Embryonic facial prominence (tissue), 1 donor: Measurements from ENCODE around the gene SCRT2.
"Not testable (repeated sequence)": the region's sequence is repeated elsewhere in the genome, so short reads cannot be mapped to it uniquely, and the experiment has no call there.

Experiments used
- DNase-seq: peaks from one replicate; pipeline ENCODE4 v3.0.0-alpha.2; 2016; ENCODE audit errors: extremely low spot score

SCRT2 gene

DNA sequence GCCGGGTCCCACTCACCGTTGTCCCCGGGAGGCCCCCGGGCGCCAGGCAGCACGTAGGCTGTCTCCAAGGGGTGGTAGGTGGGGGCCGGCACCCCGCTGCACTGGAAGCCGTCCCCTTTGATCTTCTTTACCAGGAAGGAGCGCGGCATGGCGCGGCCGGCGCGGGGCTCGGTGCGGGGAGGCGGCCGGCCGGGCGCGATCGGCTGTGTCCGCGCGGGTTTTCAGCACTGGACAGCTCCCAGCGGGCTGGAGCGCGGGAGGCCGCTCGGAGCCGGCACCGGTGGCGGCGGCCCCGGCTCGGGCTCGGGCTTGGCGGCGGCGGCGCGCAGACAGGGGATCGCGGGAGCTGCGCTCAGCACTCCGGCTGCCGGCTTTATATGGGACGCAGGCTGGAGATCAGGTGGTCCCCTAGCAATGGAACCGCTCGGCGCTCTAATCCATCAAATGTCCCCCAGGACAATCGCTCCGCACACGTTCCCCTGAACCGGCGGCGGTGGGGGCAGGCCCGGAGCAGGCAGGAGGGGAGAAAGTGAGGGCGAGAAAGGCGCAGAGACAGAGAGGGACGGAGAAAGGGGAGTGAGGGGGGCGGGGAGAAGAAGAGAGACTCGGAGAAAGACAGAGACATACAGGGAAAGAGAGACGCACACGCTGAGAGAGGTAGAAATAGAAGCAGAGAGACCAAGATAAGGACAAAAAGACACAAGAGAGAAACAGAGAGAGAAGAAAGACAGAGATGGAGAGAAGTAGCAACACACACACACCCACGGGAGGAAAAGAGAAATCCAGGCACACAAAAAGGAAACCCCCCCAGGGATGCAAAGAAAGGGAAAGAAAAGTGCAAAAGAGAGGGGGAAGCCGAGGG is at the start of gene SCRT2:
TSS of gene SCRT2 (minus strand) at position 350 of the 862 bp plus-strand sequence. CDS start at position 149, 201 bp downstream.
- peak; percentile 56 for DNase-seq

DNA sequence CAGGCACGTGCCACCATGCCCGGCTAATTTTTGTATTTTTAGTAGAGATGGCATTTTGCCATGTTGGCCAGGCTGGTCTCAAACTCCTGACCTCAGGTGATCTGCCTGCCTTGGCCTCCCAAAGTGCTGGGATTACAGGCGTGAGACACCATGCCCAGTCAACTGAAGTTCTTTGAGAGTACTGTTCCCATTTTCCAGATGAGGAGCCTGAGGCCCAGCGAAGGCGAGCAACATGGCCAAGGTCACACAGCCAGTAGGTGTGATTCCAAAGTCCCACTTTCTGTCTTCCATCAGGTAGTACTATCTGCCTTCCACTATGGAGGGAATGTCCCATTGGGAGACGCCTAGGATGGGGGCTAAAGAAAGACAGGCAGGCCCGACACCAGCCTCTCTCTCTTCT is 49.2 kb upstream of the SCRT2 start:
- not testable (repeated sequence) for DNase-seq

DNA sequence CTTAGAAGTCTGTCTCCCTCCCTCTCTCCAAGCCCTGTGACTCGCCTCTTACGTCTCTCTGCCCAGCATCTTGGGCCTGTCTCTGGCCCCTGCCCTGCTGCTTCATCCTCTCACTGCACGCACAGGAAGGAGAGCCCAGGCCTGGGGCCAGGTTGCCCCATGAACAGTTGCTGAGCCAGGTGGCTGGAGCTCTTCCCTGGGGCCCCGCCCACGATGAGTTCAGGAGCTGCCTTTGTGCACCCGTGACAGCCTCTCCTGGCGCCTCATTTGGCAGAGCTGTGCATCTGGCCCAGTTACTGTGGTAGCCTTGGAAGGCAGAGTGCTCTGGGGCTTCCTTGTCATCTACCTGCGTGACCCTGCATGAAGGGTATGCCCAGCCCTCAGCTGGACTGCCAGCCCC is 48.2 kb upstream of the SCRT2 start:
- DNase-seq, result no peak

DNA sequence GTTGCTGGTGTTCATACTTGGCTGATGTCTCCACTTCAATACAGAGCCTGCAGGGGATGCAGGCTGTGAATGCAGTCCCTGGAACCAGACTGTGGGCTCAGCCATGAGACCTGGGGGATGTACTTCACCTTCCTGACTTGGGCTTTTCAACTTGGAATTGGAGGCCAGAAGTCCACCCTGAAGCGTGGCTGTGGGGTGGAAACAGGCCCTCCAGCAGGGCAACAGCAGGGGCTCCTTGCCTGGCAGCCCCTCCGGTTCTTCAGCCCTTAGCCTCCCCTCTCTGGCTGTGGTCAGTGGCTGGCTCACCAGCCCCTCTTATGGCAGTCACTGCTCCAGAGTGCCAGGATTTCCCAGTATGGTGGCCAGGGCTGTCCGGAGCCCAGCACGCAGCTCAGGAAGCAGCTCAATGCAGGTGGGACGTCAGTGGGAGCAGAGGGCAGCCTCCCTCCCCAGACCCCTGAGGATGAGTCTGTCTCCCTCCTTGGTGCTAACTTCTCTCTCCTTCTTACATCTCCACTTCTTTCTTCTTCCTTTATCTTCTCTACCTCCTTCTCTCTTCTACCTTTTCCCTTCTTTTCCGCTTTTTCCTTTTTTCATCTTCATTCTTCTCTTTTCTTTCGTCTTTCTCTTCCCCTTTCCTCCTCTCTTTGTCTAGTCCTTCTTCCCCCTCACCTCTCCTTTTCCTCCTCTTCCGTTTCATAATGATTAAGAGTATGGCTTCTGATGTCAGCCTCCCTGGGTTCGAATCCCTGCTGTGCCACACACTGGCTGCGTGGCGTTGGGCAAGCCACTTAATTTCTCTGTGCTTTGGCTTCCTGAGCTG is 47.4 kb upstream of the SCRT2 start:
- DNase-seq, result no peak

DNA sequence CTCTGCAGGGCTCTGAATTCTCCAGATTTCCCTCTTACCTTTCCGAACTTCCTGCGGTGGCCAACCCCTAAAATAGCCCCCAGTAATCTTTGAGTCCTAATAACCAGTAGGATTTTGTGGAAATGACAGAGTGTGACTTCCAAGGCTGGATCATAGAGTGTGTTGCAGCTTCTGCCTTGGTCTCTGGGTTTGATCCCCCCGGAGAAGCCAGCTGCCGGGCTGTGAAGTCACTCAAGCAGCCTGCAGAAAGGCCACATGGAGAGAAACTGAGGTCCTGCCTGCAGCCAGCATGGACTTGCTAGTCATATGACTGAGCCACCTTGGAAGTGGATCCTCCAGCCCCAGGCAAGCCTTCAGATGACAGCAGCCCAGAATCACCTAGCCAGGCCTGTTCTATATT is 46.3 kb upstream of the SCRT2 start:
- DNase-seq, result no peak

DNA sequence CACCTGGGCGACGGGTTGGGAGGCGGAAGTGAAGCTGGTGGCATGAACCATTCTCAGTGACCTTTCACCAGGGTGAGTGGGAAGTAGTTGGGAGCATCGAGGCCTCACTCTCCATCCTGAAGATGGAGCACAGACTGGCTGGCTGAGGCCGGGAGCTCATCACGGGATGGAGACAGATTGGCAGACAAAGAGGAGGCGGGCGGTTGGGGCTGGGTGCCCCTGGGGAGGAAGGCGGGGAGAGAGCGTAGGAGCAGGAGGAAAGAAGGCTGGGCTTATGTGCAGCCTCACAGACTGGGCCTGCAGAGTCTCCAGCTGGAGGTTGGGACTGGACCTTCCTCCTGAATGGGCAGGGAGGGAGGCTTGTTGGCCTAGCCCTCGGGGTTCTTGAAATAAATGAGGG is 44.2 kb upstream of the SCRT2 start:
- DNase-seq, result no peak

DNA sequence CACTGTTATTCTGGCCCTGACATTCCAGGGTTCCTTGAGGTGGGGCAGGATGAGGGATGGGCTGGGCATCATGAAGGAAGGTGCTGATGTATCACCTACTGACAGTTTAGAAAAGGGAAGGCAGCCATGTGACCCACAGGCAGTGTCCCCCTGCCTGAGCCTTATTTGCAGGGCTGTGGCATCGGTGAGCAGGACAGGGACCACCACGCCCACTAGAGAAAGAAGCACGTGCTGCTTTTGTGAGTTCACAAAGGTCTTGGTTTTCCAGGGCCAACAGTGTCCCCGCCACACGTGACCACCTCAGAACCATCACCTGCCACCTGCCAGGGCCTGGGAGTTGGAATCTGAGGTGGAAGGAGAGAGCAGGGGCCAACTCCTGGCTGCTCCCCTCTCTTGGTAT is 43.5 kb upstream of the SCRT2 start:
- DNase-seq, result no peak

DNA sequence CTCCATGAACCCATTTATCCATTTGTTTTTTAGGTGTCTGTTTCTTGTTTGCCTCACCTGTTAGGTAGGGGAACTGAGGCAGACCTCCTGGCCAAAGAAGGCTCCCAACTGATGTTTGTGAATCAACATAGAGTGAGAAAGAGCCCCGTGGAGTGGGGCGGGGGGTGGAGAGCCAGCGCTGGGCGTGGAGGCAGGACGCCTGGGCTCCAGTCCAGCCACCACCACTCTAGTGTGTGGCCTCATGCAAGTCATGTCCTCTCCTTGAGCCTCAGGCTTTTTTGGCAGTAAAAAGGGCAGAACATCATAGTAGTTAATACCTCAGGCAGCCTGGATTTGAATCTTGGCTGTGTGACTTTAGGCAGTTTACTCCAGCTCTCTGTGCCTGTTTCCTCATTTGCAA is 42.2 kb upstream of the SCRT2 start:
- no peak for DNase-seq

DNA sequence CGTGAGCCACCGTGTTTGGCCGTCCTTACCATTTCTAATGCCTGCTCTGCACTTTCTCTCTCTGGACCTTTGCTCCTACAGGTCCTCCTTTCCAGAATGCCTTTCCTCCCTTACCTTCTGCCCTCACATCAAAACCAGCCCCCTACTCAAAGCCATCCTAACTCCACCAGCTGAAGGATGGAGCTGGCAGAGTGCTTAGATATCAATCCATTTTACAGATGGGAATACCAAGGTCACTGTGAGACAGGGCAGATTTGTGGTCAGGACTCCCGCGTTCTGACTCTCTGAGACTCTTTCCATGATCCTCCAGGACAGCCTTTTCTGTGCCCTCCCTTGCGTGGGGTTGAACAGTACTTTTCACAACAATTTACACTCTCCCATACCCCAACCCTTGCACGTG is 41.7 kb upstream of the SCRT2 start:
- no peak for DNase-seq

DNA sequence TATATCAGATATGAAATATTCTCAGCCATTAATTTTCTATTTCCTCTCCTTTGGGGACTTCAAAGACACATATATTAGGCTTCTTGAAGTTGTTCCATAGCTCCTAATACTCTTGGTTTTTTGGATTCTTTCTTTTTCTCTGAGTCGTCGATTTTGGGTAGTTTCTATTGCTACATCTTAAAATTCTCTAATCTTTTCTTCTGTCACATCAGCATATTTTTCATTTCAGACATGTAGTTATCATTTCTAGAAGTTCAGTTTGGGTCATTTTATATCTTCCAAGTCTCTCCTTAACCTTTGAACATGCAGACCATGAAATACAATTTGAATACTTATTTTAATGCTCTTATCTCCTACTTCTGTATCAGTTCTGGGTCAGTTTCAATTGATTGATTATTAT is 38.9 kb upstream of the SCRT2 start:
- DNase-seq, result no peak

DNA sequence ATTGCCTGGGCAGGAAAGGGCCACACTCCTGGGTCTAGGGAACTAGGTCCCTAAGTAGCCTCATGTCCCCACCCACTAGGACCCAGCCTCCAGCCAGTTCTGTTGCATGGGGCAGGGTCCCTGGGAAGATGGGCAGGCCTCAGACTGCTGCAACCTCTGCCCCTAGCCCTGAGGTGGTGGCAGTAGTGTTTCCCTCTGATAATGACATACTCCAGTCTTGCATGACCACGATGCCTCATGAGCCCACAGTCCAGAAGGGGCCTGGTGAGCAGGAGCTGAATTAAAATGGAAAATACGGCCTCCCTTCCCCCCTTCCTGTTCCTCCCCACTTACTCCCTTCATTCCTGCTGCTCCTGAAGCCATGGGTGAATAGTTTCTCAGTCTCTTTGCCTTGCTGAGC is 36.0 kb upstream of the SCRT2 start:
- DNase-seq, result no peak

DNA sequence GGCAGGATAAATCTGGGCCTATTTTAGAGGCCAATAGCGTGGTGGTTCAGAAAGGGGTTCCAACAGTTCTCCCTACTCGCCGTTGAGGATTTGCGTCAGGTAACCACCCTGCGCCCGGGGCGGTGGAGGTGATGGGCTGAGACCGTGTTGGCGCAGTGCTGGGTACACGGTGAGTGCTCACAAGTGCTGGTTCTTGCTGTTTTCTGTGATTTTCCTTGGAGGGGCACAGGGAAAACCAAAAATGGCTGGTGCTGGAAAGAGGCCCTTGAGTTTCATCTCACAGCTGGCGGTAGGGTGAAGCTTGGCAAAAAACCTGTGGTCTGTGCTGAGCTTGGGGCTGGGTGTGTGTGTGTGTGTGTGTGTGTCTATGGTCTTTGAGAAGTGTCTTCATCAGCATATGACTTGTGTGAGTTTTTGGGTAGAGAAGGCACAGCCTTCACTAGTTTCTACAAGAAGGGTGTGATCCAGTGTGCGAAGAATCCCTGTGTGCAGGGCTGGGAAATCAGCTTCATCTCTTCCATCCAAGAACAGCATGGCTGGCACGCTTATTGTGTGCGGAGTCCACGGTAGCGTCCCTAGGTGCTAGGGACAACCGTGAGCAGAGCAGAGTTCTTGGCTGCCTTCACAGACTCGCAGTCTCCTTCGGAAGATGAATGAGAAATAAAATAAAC is 35.3 kb upstream of the SCRT2 start:
- no peak for DNase-seq

DNA sequence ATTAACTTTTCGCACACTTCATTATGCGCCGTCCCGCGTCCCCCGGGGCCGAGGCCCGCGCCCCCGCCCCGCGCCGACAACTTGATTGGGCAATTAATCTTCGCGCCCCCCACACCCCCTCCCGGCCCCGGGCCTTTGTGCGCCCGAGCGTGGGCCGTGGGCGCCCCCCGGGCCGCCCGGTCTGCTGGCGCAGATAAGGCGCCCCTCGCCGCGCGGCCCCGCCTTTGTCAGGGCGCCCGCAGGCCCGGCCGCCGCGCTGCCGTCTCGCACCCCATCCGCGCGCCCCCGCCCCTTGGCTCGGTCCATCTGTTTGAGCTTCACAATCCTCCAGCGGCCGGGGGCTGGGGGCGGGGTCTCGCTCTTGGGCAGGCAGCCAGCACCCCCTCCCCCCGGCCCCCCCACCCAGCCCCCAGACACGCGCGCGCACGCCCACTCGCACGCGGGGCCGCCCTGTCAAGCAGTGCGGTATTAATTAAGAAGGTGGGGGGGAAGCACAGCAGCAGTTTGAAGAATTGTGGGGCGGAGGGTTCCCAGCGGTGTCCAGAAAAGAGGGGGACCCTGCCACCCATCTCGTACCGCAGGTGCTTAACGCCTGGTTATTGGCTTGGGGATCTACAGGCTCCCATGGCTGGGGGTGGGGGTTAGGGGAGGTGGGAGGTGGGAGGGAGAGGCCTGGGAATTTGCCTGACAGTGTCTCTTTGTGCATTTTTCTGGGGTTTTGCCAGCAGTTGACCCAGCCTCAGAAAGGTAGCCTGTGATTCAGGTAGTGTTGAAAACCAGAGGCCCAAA is 34.6 kb upstream of the SCRT2 start:
- no peak for DNase-seq

DNA sequence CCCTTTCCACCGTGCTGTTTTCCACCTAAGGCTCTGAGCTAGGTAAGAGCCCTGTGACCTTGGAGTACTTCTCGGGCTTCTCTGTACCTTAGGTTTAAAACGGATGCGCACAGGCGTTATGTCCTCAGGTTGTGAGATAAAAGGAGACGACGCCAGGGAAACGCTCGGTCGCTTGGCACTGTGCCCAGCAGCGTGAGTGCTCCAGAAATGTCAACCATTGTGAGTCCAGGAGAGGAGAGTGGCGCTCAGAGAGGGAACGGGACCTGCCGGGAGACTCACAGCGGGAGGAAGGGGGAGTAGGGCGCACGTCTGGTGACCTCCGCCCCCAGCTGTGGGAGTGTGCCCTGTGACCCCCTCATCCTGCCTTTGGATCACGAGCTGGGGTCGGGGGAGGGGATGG is 33.8 kb upstream of the SCRT2 start:
- no peak for DNase-seq

DNA sequence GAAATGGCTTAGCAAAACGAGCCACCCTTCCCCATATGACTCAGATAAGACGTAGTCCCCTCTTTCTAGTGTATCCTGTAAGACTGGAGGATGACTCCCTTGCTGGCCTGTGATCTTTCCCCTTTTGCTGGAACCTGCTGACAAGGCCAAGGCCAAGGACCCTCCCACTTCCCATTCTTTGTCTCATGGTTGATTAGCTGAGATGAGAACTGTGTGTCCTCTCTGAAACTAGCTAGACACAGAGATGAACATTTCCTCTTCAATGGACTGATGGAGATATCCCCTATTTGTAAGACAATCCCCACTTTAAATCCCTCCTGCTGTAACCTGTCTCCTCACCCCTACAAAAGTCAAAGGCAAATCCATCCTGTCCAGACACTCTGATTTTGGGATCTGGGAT is 33.4 kb upstream of the SCRT2 start:
- no peak for DNase-seq

DNA sequence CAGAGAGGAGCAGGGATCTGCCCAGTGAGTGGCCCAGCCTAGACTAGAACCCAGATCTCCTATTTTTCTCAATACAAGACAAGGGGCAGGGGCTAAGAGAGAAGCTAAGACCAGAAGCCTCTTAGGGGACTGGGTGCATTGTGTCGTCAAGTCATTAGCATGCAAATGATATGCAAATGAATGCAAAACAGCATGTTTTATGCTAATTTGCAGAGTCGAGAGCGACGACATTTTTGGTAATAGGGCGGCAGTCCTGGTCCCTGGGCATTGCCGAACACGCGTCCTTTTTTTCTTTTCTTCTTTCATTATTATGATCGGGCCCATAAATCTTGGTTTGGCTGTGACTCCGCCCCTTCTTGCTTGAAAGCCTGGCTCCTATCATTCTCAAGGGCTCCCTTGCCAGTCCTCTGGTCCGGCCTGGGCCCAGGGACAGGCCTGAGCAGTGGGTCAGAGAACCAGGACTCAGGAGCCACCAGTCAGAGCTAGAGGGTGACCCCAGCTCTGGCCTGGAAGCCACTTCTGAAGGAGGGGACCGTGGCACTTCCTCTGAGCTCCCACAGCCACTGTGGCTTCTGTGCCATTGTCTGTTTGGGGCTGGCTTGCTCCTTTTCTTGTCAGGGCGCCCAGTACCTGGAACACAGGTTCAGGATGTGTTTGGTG is 32.0 kb upstream of the SCRT2 start:
- no peak for DNase-seq

DNA sequence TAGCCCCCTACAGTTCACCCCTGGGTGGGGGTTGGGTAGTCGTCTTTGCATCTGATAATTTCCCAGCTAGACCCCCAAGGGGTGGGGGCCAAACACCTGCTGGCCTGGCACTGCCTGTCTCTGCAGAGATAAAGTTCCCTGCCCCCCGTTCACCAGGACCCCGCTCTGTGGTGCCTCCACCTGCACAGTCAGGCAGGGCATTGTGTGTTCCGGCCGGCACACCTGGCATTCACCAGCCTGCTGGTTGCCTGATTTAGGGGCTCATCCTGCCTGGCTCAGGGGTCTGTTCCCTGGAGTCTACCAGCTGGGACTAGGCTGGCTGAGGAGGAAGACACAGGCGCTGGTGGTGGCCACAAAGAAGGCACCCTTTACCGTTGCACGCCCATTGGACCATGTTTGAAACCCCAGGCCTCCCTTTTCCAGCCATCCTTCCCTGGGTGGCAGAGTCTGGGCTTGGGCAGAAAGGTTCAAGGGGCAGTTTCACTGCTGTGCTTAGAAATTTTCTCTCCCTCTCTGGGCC is 30.8 kb upstream of the SCRT2 start:
- DNase-seq, result no peak

DNA sequence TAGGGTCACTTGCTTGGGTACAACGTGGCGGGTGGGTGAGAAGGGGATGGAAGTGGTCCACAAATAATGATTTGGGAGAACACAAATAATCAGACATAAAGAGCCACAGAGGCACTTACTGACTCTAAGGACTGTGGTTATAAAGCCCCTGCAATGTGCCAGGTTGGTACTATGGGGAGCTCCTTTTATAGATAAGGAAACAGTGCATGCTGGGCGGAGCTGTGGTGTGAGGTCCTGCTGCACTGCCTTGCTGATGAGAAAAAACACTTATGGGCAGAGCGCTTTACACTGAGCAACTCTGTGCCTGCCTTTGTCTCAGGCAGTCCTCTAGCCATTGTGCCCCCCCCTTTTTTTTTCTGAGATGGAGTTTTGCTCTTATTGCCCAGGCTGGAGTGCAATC is 29.1 kb upstream of the SCRT2 start:
- no peak for DNase-seq

DNA sequence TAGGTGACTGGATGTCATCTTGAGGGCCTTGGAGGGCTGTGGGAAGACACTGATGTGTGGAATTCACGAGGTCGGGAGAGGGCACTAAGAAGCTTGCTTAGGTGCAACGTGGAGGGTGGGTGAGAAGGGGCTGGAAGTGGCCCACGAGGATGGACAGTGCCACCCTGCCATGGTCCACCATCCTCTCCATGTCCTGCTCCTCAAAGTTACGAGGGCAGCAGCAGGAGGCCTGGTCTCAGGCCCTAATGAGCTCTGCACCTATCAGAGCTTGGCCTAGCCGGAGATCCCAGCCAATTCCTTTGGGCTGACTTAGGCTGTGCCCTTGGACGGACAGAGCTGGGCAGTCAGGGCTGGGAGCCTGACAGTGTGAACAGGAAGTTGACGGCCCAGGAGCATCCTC is 27.8 kb upstream of the SCRT2 start:
- DNase-seq, result no peak

DNA sequence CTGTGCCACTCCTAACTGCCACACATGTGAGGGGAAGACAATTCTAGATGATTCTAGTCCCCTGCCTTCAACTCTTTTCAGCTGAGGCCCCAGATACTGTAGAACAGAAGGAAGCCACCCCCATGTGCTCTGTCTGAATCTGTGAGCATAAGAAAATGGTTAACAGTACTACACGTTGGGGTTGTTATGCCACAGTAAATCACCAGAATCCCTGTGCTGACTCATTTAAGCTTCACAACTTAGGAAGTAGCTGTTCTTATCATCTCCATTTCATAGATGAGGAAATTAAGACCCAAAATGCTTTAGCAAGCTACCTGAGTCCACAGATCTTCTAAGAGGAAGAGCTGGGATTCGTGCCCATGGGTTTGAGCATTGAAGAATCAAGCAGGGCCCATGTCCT is 27.4 kb upstream of the SCRT2 start:
- DNase-seq, result no peak
